ENCODE data around the gene OS9. TPM values are rescaled to one million over a fixed set of nuclear protein-coding genes. Genes with fewer than 3 reads are reported as not detected.

The OS9 gene
- total and polyA plus RNA-seq, 9 of the 15 experiments (the other 6 are each of a cell fraction or from before 2014, with no cell fraction given): 4.6 to 105 (median 89.5) TPM

DNA sequence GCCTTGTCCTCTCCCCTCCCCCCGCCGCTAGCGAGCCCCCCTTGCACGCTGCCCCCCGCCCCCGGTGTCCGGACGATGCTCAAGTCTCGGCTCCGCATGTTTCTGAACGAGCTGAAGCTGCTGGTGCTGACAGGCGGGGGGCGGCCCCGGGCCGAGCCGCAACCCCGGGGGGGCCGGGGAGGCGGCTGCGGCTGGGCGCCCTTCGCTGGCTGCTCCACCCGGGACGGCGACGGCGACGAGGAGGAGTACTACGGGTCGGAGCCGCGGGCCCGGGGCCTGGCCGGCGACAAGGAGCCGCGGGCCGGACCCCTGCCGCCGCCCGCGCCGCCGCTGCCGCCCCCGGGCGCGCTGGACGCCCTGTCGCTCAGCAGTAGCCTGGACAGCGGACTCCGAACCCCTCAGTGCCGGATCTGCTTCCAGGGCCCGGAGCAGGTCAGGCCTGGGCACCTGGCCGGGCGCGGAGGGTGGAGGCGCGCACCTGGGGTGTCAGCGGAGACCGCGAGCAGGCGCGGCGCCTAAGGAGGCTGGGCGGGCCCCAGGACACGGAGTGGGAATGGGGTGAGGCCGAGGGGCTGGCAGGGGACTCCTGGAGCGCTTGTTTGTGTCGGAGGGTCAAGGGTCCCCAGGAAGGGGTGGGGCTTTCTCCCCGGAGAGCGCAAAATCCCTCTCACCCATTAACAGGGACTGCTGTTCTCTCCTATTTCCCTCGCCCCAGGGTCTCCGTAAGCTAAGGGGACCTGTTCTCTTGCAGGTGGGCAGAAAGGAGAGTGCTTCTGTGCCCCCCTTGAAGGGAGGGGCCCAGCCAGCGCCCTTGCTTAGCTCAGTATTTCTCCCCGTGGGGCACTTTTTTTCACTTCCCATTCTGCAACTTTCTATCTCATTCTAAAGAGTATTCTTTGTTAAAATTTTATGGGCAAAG, 61.8 kb downstream of the OS9 start (continued):
- TF ChIP-seq, protein P1, sequence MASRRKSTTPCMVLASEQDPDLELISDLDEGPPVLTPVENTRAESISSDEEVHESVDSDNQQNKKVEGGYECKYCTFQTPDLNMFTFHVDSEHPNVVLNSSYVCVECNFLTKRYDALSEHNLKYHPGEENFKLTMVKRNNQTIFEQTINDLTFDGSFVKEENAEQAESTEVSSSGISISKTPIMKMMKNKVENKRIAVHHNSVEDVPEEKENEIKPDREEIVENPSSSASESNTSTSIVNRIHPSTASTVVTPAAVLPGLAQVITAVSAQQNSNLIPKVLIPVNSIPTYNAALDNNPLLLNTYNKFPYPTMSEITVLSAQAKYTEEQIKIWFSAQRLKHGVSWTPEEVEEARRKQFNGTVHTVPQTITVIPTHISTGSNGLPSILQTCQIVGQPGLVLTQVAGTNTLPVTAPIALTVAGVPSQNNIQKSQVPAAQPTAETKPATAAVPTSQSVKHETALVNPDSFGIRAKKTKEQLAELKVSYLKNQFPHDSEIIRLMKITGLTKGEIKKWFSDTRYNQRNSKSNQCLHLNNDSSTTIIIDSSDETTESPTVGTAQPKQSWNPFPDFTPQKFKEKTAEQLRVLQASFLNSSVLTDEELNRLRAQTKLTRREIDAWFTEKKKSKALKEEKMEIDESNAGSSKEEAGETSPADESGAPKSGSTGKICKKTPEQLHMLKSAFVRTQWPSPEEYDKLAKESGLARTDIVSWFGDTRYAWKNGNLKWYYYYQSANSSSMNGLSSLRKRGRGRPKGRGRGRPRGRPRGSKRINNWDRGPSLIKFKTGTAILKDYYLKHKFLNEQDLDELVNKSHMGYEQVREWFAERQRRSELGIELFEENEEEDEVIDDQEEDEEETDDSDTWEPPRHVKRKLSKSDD (conservative IDR thresholded peaks at IDR 0.05; ENCODE audit: low read length): no peak
- TF ChIP-seq ZNF384 (IDR thresholded peaks at IDR 0.05; ENCODE audit: low read depth, low read length): no peak
- TF ChIP-seq, protein P2, sequence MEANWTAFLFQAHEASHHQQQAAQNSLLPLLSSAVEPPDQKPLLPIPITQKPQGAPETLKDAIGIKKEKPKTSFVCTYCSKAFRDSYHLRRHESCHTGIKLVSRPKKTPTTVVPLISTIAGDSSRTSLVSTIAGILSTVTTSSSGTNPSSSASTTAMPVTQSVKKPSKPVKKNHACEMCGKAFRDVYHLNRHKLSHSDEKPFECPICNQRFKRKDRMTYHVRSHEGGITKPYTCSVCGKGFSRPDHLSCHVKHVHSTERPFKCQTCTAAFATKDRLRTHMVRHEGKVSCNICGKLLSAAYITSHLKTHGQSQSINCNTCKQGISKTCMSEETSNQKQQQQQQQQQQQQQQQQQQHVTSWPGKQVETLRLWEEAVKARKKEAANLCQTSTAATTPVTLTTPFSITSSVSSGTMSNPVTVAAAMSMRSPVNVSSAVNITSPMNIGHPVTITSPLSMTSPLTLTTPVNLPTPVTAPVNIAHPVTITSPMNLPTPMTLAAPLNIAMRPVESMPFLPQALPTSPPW (CRISPR knock-in tag; IDR thresholded peaks at IDR 0.05): peak; percentile 75
- no peak for TF ChIP-seq NUFIP1 (IDR thresholded peaks at IDR 0.05; ENCODE audit: partially characterized antibody)
- TF ChIP-seq MTA3 (IDR thresholded peaks at IDR 0.05; ENCODE audit: borderline replicate concordance): no peak
- TF ChIP-seq SMARCA5 (IDR thresholded peaks at IDR 0.05): no peak
- TF ChIP-seq, protein P3, sequence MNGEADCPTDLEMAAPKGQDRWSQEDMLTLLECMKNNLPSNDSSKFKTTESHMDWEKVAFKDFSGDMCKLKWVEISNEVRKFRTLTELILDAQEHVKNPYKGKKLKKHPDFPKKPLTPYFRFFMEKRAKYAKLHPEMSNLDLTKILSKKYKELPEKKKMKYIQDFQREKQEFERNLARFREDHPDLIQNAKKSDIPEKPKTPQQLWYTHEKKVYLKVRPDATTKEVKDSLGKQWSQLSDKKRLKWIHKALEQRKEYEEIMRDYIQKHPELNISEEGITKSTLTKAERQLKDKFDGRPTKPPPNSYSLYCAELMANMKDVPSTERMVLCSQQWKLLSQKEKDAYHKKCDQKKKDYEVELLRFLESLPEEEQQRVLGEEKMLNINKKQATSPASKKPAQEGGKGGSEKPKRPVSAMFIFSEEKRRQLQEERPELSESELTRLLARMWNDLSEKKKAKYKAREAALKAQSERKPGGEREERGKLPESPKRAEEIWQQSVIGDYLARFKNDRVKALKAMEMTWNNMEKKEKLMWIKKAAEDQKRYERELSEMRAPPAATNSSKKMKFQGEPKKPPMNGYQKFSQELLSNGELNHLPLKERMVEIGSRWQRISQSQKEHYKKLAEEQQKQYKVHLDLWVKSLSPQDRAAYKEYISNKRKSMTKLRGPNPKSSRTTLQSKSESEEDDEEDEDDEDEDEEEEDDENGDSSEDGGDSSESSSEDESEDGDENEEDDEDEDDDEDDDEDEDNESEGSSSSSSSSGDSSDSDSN (IDR thresholded peaks at IDR 0.05; ENCODE audit: borderline replicate concordance in 1 of 2, low read depth in 2 of 2, low read length in 2 of 2): no peak
- no peak for TF ChIP-seq NCOA4 (IDR thresholded peaks at IDR 0.05; ENCODE audit: partially characterized antibody)
- TF ChIP-seq, protein P4, sequence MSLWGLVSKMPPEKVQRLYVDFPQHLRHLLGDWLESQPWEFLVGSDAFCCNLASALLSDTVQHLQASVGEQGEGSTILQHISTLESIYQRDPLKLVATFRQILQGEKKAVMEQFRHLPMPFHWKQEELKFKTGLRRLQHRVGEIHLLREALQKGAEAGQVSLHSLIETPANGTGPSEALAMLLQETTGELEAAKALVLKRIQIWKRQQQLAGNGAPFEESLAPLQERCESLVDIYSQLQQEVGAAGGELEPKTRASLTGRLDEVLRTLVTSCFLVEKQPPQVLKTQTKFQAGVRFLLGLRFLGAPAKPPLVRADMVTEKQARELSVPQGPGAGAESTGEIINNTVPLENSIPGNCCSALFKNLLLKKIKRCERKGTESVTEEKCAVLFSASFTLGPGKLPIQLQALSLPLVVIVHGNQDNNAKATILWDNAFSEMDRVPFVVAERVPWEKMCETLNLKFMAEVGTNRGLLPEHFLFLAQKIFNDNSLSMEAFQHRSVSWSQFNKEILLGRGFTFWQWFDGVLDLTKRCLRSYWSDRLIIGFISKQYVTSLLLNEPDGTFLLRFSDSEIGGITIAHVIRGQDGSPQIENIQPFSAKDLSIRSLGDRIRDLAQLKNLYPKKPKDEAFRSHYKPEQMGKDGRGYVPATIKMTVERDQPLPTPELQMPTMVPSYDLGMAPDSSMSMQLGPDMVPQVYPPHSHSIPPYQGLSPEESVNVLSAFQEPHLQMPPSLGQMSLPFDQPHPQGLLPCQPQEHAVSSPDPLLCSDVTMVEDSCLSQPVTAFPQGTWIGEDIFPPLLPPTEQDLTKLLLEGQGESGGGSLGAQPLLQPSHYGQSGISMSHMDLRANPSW (CRISPR knock-in tag; IDR thresholded peaks at IDR 0.05): no peak
- TF ChIP-seq, protein P5, sequence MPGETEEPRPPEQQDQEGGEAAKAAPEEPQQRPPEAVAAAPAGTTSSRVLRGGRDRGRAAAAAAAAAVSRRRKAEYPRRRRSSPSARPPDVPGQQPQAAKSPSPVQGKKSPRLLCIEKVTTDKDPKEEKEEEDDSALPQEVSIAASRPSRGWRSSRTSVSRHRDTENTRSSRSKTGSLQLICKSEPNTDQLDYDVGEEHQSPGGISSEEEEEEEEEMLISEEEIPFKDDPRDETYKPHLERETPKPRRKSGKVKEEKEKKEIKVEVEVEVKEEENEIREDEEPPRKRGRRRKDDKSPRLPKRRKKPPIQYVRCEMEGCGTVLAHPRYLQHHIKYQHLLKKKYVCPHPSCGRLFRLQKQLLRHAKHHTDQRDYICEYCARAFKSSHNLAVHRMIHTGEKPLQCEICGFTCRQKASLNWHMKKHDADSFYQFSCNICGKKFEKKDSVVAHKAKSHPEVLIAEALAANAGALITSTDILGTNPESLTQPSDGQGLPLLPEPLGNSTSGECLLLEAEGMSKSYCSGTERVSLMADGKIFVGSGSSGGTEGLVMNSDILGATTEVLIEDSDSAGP (CRISPR knock-in tag; IDR thresholded peaks at IDR 0.05): no peak
- no peak for TF ChIP-seq ZNF3 (CRISPR knock-in tag; IDR thresholded peaks at IDR 0.05)
- TF ChIP-seq, protein P6, sequence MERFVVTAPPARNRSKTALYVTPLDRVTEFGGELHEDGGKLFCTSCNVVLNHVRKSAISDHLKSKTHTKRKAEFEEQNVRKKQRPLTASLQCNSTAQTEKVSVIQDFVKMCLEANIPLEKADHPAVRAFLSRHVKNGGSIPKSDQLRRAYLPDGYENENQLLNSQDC (CRISPR knock-in tag; IDR thresholded peaks at IDR 0.05): no peak
- TF ChIP-seq, protein P7, sequence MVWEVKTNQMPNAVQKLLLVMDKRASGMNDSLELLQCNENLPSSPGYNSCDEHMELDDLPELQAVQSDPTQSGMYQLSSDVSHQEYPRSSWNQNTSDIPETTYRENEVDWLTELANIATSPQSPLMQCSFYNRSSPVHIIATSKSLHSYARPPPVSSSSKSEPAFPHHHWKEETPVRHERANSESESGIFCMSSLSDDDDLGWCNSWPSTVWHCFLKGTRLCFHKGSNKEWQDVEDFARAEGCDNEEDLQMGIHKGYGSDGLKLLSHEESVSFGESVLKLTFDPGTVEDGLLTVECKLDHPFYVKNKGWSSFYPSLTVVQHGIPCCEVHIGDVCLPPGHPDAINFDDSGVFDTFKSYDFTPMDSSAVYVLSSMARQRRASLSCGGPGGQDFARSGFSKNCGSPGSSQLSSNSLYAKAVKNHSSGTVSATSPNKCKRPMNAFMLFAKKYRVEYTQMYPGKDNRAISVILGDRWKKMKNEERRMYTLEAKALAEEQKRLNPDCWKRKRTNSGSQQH (CRISPR knock-in tag; IDR thresholded peaks at IDR 0.05): no peak
- no peak for TF ChIP-seq POLR2A (conservative IDR thresholded peaks at IDR 0.05)
